GM21423 (cell line): ENCODE data around the gene OLA1.

Experiments used
- ATAC-seq: cut with Tn5 transposase; IDR thresholded peaks from one replicate; pipeline ENCODE4 v1.9.1; 2021; ENCODE audit warnings: mild to moderate bottlenecking, moderate library complexity; ENCODE audit not compliant: unreplicated experiment

The OLA1 gene

GRCh38 chr2:174071321-174071720, 177.0 kb downstream of the OLA1 start:
- ATAC-seq, result no peak

- no peak for ATAC-seq
Observed at GRCh38 chr2:174070281-174070680, 178.1 kb downstream of the OLA1 start.

GRCh38 chr2:174067815-174068214, 180.5 kb downstream of the OLA1 start:
- ATAC-seq, result no peak

- no peak for ATAC-seq
Observed at GRCh38 chr2:174066871-174067270, 181.5 kb downstream of the OLA1 start.

- no peak for ATAC-seq
Observed at GRCh38 chr2:174063492-174064092, 184.7 kb downstream of the OLA1 start.

GRCh38 chr2:174062934-174063333, 185.4 kb downstream of the OLA1 start:
- no peak for ATAC-seq

GRCh38 chr2:174059884-174060244, 188.5 kb downstream of the OLA1 start:
- ATAC-seq, result no peak

- ATAC-seq, result no peak
Observed at GRCh38 chr2:174059178-174059883, 189.0 kb downstream of the OLA1 start.

GRCh38 chr2:174058456-174058855, 189.9 kb downstream of the OLA1 start:
- no peak for ATAC-seq

GRCh38 chr2:174058026-174058425, 190.3 kb downstream of the OLA1 start:
- no peak for ATAC-seq

- no peak for ATAC-seq
Observed at GRCh38 chr2:174054926-174055325, 193.4 kb downstream of the OLA1 start.

GRCh38 chr2:174053355-174054151, 194.8 kb downstream of the OLA1 start:
- no peak for ATAC-seq

GRCh38 chr2:174052584-174052976, 195.8 kb downstream of the OLA1 start:
- ATAC-seq, result no peak

GRCh38 chr2:174051741-174052583, 196.4 kb downstream of the OLA1 start:
- no peak for ATAC-seq

GRCh38 chr2:174051068-174051467, 197.3 kb downstream of the OLA1 start:
- no peak for ATAC-seq

- ATAC-seq, result no peak
Observed at GRCh38 chr2:174049895-174050294, 198.4 kb downstream of the OLA1 start.

- no peak for ATAC-seq
Observed at GRCh38 chr2:174048243-174048642, 200.1 kb downstream of the OLA1 start.

- ATAC-seq, result no peak
Observed at GRCh38 chr2:174047746-174048145, 200.6 kb downstream of the OLA1 start.

GRCh38 chr2:174046172-174046571, 202.2 kb downstream of the OLA1 start:
- no peak for ATAC-seq

GRCh38 chr2:174044556-174044955, 203.8 kb downstream of the OLA1 start:
- no peak for ATAC-seq

- ATAC-seq, result no peak
Observed at GRCh38 chr2:174040417-174040701, 208.0 kb downstream of the OLA1 start.
